Esophagus (tissue), 2 donors: ENCODE measurements around the gene SMURF1. TPM values are rescaled to one million over a fixed set of nuclear protein-coding genes. Genes with fewer than 3 reads are reported as not detected.

ENCODE experiments used
- H3K27ac ChIP-seq, 2 donors: one replicate each; pipeline ENCODE4 v1.5.1; 2013; ENCODE audit warnings: low read depth in 2 of 2, mild to moderate bottlenecking in 2 of 2, inconsistent platforms in 1 of 2, low read length in 1 of 2, moderate library complexity in 1 of 2
- H3K27me3 ChIP-seq, 2 donors: one replicate each; pipeline ENCODE4 v1.6.1; 2013; ENCODE audit warnings: low read length in 2 of 2, control low read depth in 1 of 2, mild to moderate bottlenecking in 1 of 2; ENCODE audit not compliant: insufficient read depth in 2 of 2, control insufficient read depth in 1 of 2
- H3K36me3 ChIP-seq, 2 donors: one replicate each; pipeline ENCODE4 v1.6.1; 2013; ENCODE audit warnings: low read length in 1 of 2; ENCODE audit not compliant: control insufficient read depth in 2 of 2, insufficient read depth in 2 of 2
- H3K4me1 ChIP-seq, 2 donors: one replicate each; pipeline ENCODE4 v1.6.1; 2013; ENCODE audit warnings: low read length in 1 of 2; ENCODE audit not compliant: control insufficient read depth in 2 of 2, insufficient read depth in 2 of 2
- H3K4me3 ChIP-seq, 2 donors: one replicate each; pipeline ENCODE4 v1.5.1; 2013; ENCODE audit warnings: low read length in 2 of 2, mild to moderate bottlenecking in 2 of 2, low read depth in 1 of 2, moderate library complexity in 1 of 2
- H3K9me3 ChIP-seq, 2 donors: one replicate each; pipeline ENCODE4 v1.6.1; 2013; ENCODE audit warnings: mild to moderate bottlenecking in 2 of 2, low read depth in 1 of 2, low read length in 1 of 2, moderate library complexity in 1 of 2; ENCODE audit not compliant: control insufficient read depth in 2 of 2, insufficient read depth in 1 of 2
- WGBS, 2 donors: extraction: QIAGEN DNeasy Blood & Tissue Kit; methylation state at CpG; one replicate each; pipeline ENCODE4 v1.1.7; 2013; 5-methylcytosine and 5-hydroxymethylcytosine counted together
- polyA plus RNA-seq, 2 donors: library from polyadenylated mRNA; stranded (reverse); fragments of 200-250 nt; gene quantifications; one replicate each; pipeline ENCODE4 v1.2.3, GENCODE V29; 2013
- donor health status: healthy with polysubstance abuse.
- donor health status: Bipolar disorder and iron deficiency.

The SMURF1 gene
- polyA plus RNA-seq, 2 donors, result 11.7 to 12.9 TPM

GRCh38 chr7:98992076-98992475 lies 151.8 kb downstream of the SMURF1 start:
- WGBS, 2 donors, result 94 to 95% methylated on average over 16 of the region's 16 CpGs
- Histone ChIP-seq H3K4me3 (no peak overlapping the region), H3K9me3 (no peaks in the 10 kb centered on the region), H3K27me3 (no peaks in the 10 kb centered on the region), H3K36me3 (peaks cover 42 to 64% of the 10 kb centered on the region in 2 donors), H3K4me1 (no peaks in the 10 kb centered on the region), H3K27ac (no peak overlapping the region)

- WGBS, 2 donors, result 95 to 96% methylated on average over 14 of the region's 14 CpGs
- peaks cover 42 to 62% of the 10 kb centered on the region in 2 donors for H3K36me3 ChIP-seq
- H3K27ac ChIP-seq, result no peak overlapping the region
- no peaks in the 10 kb centered on the region for H3K27me3 ChIP-seq
- H3K4me3 ChIP-seq, result no peak overlapping the region
- H3K4me1 ChIP-seq, result no peaks in the 10 kb centered on the region
- no peaks in the 10 kb centered on the region for H3K9me3 ChIP-seq
Measured at GRCh38 chr7:98991141-98991540, 152.8 kb downstream of the SMURF1 start.

- Histone ChIP-seq H3K36me3 (peaks cover 40 to 57% of the 10 kb centered on the region in 2 donors), H3K4me1 (no peaks in the 10 kb centered on the region)
- 95 to 96% methylated on average over 6 of the region's 6 CpGs for WGBS, 2 donors
Measured at GRCh38 chr7:98990356-98990755, 153.6 kb downstream of the SMURF1 start.

GRCh38 chr7:98988641-98989040 lies 155.3 kb downstream of the SMURF1 start:
- Histone ChIP-seq H3K4me1 (no peaks in the 10 kb centered on the region), H3K9me3 (no peaks in the 10 kb centered on the region), H3K36me3 (peaks cover 33 to 49% of the 10 kb centered on the region in 2 donors), H3K4me3 (no peak overlapping the region), H3K27me3 (no peaks in the 10 kb centered on the region), H3K27ac (no peak overlapping the region)
- WGBS, 2 donors, result 94% methylated on average over 15 of the region's 15 CpGs

More at GRCh38 chr7:98990356-98990755, 153.6 kb downstream of the SMURF1 start:
- no peak overlapping the region for H3K27ac ChIP-seq
- H3K9me3 ChIP-seq, result no peaks in the 10 kb centered on the region
- H3K4me3 ChIP-seq, result no peak overlapping the region
- no peaks in the 10 kb centered on the region for H3K27me3 ChIP-seq

GRCh38 chr7:98985945-98986344 lies 158.0 kb downstream of the SMURF1 start:
- Histone ChIP-seq H3K27me3 (no peaks in the 10 kb centered on the region), H3K4me1 (no peaks in the 10 kb centered on the region), H3K4me3 (no peak overlapping the region), H3K9me3 (no peaks in the 10 kb centered on the region), H3K36me3 (peaks cover 25 to 54% of the 10 kb centered on the region in 2 donors), H3K27ac (no peak overlapping the region)

GRCh38 chr7:98985406-98985805 lies 158.5 kb downstream of the SMURF1 start:
- no peak overlapping the region for H3K27ac ChIP-seq
- H3K27me3 ChIP-seq, result no peaks in the 10 kb centered on the region
- H3K4me1 ChIP-seq, result no peaks in the 10 kb centered on the region
- peaks cover 23 to 54% of the 10 kb centered on the region in 2 donors for H3K36me3 ChIP-seq
- 66 to 70% methylated on average over 4 of the region's 4 CpGs for WGBS, 2 donors
- no peak overlapping the region for H3K4me3 ChIP-seq
- H3K9me3 ChIP-seq, result no peaks in the 10 kb centered on the region

GRCh38 chr7:98984126-98984525 lies 159.8 kb downstream of the SMURF1 start:
- Histone ChIP-seq H3K27me3 (no peaks in the 10 kb centered on the region), H3K36me3 (peaks cover 21 to 48% of the 10 kb centered on the region in 2 donors), H3K4me3 (no peak overlapping the region), H3K9me3 (no peaks in the 10 kb centered on the region), H3K4me1 (no peaks in the 10 kb centered on the region), H3K27ac (no peak overlapping the region)
- WGBS, 2 donors, result 83 to 84% methylated on average over 11 of the region's 11 CpGs

GRCh38 chr7:98982686-98983085 lies 161.2 kb downstream of the SMURF1 start:
- Histone ChIP-seq H3K36me3 (peaks cover 23 to 47% of the 10 kb centered on the region in 2 donors), H3K4me3 (no peak overlapping the region), H3K27ac (no peak overlapping the region), H3K27me3 (no peaks in the 10 kb centered on the region), H3K4me1 (no peaks in the 10 kb centered on the region), H3K9me3 (no peaks in the 10 kb centered on the region)
- 86 to 87% methylated on average over 8 of the region's 8 CpGs for WGBS, 2 donors

GRCh38 chr7:98981701-98982100 lies 162.2 kb downstream of the SMURF1 start:
- no peaks in the 10 kb centered on the region for H3K4me1 ChIP-seq
- H3K9me3 ChIP-seq, result no peaks in the 10 kb centered on the region
- H3K27me3 ChIP-seq, result no peaks in the 10 kb centered on the region
- no peak overlapping the region for H3K27ac ChIP-seq
- no peak overlapping the region for H3K4me3 ChIP-seq
- 94 to 96% methylated on average over 23 of the region's 23 CpGs for WGBS, 2 donors
- H3K36me3 ChIP-seq, result peaks cover 28 to 53% of the 10 kb centered on the region in 2 donors

GRCh38 chr7:98978672-98979071 lies 165.2 kb downstream of the SMURF1 start:
- Histone ChIP-seq H3K27me3 (no peaks in the 10 kb centered on the region), H3K36me3 (peaks cover 44 to 69% of the 10 kb centered on the region in 2 donors), H3K4me3 (no peak overlapping the region), H3K4me1 (no peaks in the 10 kb centered on the region), H3K9me3 (no peaks in the 10 kb centered on the region), H3K27ac (no peak overlapping the region)
- WGBS, 2 donors, result 90 to 92% methylated on average over 9 of the region's 9 CpGs
